Stimulated activated CD4-positive, alpha-beta T cell treated with anti-CD3 and anti-CD28 coated beads, Interleukin-4, amount 100 ng/mL, for 24 hours (primary cell): ENCODE results near the gene SRRM4.

Experiments used
- DNase-seq: peaks from one replicate; pipeline ENCODE4 v3.0.0-alpha.2; 2020

Gene SRRM4

DNA sequence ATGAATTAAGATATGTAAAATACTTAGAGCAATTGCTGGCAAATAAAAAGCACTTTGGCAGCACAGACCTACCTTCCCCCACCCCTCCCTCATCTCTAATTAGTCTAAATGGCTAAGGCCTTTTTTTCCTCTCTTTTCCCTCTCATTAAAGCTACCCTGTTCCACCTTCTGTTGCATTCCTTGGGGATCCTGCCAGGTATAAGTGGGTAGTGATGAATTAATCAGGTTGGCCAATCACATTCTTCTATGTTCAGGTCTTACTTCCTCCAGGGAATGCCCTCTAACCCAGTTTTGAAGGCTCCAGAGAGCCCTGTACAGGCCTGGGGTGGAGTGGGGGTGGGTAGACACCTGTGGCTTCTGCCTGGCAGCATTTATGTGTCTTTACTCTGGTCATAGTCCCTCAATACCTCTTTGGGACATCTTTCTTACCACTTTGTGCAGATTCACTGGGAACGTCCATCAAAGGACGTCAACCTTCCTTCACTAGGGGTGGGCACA is 225.8 kb downstream of the SRRM4 start:
- DNase-seq: no peak

DNA sequence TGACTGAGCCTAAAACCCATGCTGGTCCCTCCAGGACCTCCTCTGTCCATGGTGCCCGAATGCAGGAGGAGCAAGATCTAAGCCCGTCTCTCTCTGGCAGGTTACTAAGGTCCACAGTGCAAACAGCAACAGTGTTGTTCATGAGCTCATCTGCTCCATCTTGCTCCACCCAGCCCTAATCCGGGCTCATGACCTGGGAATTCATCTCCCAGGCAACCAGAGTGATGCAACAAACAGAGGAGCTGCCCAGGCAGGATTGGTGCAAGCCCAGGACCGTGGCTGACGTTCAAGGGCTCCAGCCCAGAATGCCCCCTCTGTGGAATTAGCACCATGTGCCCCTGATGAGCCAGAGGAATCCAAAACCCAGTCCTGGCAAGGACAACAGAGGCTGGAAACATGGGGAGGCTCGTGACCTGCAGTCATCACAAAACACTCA is 227.3 kb downstream of the SRRM4 start:
- no peak for DNase-seq

DNA sequence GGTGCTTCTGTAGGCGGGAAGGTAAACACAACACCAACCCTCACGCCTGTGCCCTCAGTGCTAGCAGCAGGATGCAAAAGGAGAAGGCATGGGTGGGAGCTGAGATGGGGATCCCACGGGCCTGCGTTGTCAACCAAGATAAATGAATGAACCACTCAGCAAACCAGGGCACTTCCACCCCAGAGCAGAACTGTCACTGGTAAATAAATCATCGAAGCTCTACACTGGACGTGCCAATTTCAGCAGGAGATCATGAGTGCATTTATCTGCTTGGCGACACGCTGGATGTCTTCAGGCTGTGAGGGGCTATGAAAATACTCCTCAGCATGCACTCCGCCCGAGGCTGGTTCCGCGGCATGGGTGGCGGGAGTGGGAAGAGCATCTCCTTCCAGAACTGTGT is 230.5 kb downstream of the SRRM4 start:
- DNase-seq: no peak
